Esophagus muscularis mucosa (tissue), 4 donors: ENCODE results near the gene MTCL1. TPM values are rescaled to one million over a fixed set of nuclear protein-coding genes. Genes with fewer than 3 reads are reported as not detected.

ENCODE experiments used
- DNase-seq: peaks from one replicate; pipeline ENCODE4 v3.0.0-alpha.2; 2017; ENCODE audit errors: extremely low spot score
- H3K27ac ChIP-seq, 4 donors: fragments of 200-600 bp; sonication (generic); replicated peaks in 1 of 4; 1 replicate in 3 of 4; 2 replicates in 1 of 4; pipeline ENCODE4 v1.5.1; 2016 to 2019; ENCODE audit warnings: mild to moderate bottlenecking in 1 of 4
- H3K27me3 ChIP-seq, 4 donors: fragments of 200-600 bp; sonication (generic); one replicate each; pipeline versions ENCODE4 v1.5.1 to v1.6.0; 2016 to 2019
- H3K36me3 ChIP-seq, 4 donors: fragments of 200-600 bp; sonication (generic); one replicate each; pipeline ENCODE4 v1.5.1; 2016 to 2019
- H3K4me1 ChIP-seq, 4 donors: fragments of 200-600 bp; sonication (generic); one replicate each; pipeline ENCODE4 v1.5.1; 2016 to 2019
- H3K4me3 ChIP-seq, 4 donors: fragments of 200-600 bp; sonication (generic); 1 replicate in 2 of 4; 2 replicates in 2 of 4; pipeline ENCODE4 v1.5.1; 2016 to 2019; ENCODE audit warnings: mild to moderate bottlenecking in 4 of 4, moderate library complexity in 1 of 4
- H3K9me3 ChIP-seq, 4 donors: fragments of 200-600 bp; sonication (generic); 1 replicate in 3 of 4; 2 replicates in 1 of 4; pipeline ENCODE4 v1.5.1; 2016 to 2019
- EP300 ChIP-seq: sonication (generic); formaldehyde crosslinking; IDR thresholded peaks from one replicate; pipeline ENCODE4 v1.6.1; 2017; ENCODE audit warnings: antibody characterized with exemption
- POLR2A ChIP-seq: fragments of 450-650 bp; IDR thresholded peaks from one replicate; pipeline ENCODE4 v1.6.1; 2017; ENCODE audit warnings: antibody characterized with exemption, moderate library complexity, mild to moderate bottlenecking, low read depth
- POLR2AphosphoS5 ChIP-seq, 2 donors: sonication (generic); formaldehyde crosslinking; IDR thresholded peaks; one replicate each; pipeline ENCODE4 v1.6.1; 2017; ENCODE audit warnings: antibody characterized with exemption in 2 of 2
- WGBS: methylation state at CpG from one replicate; pipeline ENCODE4 v1.1.5; 2018; 5-methylcytosine and 5-hydroxymethylcytosine counted together
- intact Hi-C: fragments of 100-400 bp; cut with DNase I; formaldehyde crosslinking; loops from one replicate; pipeline ENCODE4 v1.15.1; 2023
- total RNA-seq, 4 donors: library from RNA; depleted of rRNA; stranded (reverse); fragments of >200 nt; gene quantifications; one replicate each; pipeline versions ENCODE4 v1.1.0 to v1.2.1, GENCODE V29; 2016
- TF ChIP-seq, protein P1 (sequence below), 3 experiments: fragments of 200-600 bp in 2 of 3; fragments of 450-650 bp in 1 of 3; sonication (generic) in 2 of 3; IDR thresholded peaks; one replicate each; pipeline ENCODE4 v1.5.1; 2017 to 2019; ENCODE audit warnings: antibody characterized with exemption in 3 of 3, mild to moderate bottlenecking in 2 of 3, moderate library complexity in 1 of 3

MTCL1 gene
- total RNA-seq, 4 donors from 2014 or later: 32.3 to 48.0 (median 38.6) TPM

DNA sequence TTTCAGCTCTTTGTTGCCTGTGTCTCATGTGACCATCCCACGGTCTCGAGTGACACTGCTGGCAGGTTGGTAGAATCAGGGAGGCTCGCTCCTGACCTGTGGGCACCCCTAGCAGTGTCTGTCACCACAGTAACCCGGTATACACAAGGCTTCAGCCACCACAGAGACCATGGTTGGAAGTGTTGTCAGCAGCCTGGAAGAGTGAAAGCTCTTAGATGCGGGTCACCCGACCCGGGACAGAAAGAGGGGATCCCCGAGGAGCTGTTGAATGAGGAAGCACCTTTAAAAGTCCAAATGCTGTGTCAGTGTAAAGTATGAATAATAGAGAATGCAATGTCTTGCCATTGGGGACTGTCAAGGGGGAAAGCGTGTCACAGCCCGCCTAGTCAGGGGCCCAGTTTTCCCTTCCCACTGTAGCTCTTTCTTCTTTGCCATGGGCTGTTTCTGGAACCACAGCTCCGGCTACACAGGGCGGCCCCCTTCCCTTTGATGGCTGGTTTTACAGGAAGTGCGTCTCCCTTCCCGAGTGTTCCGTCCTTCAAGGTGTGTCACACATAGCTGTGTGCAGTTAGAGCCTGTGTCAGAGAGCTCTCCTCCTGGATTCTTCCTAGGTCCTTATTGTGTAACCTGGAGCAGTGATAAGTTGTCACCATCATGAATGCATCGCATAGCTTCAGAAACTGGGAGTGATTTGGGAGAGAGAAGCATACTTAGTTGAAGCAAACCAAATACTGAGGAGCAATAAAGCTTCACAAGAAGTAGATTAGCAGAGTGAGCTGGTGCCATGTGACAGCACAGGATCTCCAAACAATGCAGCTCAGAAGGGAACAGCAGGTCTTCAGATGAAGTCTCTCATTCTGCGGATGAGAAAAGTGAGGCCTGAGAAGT, 81.4 kb downstream of the MTCL1 start:
- no peaks in the 10 kb centered on the region for H3K9me3 ChIP-seq
- DNase-seq: no peak
- no peaks in the 10 kb centered on the region for H3K27me3 ChIP-seq
- no peak overlapping the region for H3K4me3 ChIP-seq
- H3K27ac ChIP-seq: no peak overlapping the region
- WGBS: 81% methylated on average over 16 of the region's 17 CpGs
- TF ChIP-seq POLR2A (no peak), POLR2AphosphoS5 (IDR thresholded peaks at IDR 0.05) (no peak), EP300 (no peak)
- TF ChIP-seq, protein P1, sequence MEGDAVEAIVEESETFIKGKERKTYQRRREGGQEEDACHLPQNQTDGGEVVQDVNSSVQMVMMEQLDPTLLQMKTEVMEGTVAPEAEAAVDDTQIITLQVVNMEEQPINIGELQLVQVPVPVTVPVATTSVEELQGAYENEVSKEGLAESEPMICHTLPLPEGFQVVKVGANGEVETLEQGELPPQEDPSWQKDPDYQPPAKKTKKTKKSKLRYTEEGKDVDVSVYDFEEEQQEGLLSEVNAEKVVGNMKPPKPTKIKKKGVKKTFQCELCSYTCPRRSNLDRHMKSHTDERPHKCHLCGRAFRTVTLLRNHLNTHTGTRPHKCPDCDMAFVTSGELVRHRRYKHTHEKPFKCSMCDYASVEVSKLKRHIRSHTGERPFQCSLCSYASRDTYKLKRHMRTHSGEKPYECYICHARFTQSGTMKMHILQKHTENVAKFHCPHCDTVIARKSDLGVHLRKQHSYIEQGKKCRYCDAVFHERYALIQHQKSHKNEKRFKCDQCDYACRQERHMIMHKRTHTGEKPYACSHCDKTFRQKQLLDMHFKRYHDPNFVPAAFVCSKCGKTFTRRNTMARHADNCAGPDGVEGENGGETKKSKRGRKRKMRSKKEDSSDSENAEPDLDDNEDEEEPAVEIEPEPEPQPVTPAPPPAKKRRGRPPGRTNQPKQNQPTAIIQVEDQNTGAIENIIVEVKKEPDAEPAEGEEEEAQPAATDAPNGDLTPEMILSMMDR (IDR thresholded peaks at IDR 0.05): no peak
- intact Hi-C loops: no loop called here
- peaks cover 0 to 17% (median 2%) of the 10 kb centered on the region in 4 donors for H3K4me1 ChIP-seq
- H3K36me3 ChIP-seq: peaks cover 5 to 57% (median 28%) of the 10 kb centered on the region in 4 donors

DNA sequence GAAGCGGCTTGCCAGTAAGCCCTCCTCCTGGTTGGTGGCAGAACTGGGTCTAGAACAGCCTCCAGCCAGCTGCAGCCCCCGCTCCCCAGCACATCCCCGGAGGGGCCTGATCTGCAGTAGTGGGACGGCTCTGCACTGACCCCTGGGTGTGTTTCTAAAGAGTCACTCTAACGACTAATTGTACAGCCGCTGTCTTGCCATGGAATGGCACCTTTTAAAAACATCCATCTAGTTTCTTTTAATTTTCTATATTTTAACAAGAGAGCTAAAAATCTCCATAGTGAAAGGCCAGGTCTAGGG, 82.0 kb downstream of the MTCL1 start:
- Histone ChIP-seq H3K27ac (no peak overlapping the region), H3K4me1 (peaks cover 0 to 23% (median 2%) of the 10 kb centered on the region in 4 donors), H3K9me3 (no peaks in the 10 kb centered on the region), H3K27me3 (no peaks in the 10 kb centered on the region), H3K36me3 (peaks cover 5 to 56% (median 27%) of the 10 kb centered on the region in 4 donors), H3K4me3 (no peak overlapping the region)
- DNase-seq: no peak
- WGBS: 89% methylated on average over 6 of the region's 6 CpGs
- intact Hi-C loops: no loop called here
- TF ChIP-seq, protein P1 (IDR thresholded peaks at IDR 0.05): no peak
- no peak for TF ChIP-seq POLR2AphosphoS5 (IDR thresholded peaks at IDR 0.05)
- no peak for TF ChIP-seq EP300
- TF ChIP-seq POLR2A: no peak

DNA sequence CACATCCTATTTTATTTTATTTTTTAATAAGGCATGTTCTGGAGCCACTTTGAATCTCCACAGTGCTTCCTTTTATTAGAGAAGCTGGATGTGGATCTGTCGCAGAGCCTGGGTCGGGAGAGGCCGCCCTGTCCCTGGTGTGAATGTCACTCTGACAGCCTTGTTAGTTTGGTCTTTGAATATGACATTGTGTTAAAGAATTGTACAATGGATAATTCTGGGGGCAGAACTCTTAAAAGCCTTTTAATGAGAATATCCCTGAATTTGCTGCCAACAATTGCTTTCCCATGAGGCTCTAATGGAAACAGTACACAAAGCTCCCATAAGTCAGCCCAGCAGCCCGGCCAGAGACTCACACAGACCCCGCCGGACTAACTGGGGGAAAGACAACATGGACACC, 82.4 kb downstream of the MTCL1 start:
- no peak for TF ChIP-seq POLR2A
- TF ChIP-seq EP300: no peak
- TF ChIP-seq POLR2AphosphoS5 (IDR thresholded peaks at IDR 0.05): no peak
- TF ChIP-seq, protein P1 (IDR thresholded peaks at IDR 0.05): no peak
- no peak for DNase-seq
- H3K27ac ChIP-seq: no peak overlapping the region
- peaks cover 0 to 28% (median 4%) of the 10 kb centered on the region in 4 donors for H3K4me1 ChIP-seq
- H3K36me3 ChIP-seq: peaks cover 5 to 51% (median 27%) of the 10 kb centered on the region in 4 donors
- no peaks in the 10 kb centered on the region for H3K9me3 ChIP-seq
- H3K4me3 ChIP-seq: no peak overlapping the region
- H3K27me3 ChIP-seq: no peaks in the 10 kb centered on the region
- 89% methylated on average over 6 of the region's 6 CpGs for WGBS
- intact Hi-C loops: no loop called here

DNA sequence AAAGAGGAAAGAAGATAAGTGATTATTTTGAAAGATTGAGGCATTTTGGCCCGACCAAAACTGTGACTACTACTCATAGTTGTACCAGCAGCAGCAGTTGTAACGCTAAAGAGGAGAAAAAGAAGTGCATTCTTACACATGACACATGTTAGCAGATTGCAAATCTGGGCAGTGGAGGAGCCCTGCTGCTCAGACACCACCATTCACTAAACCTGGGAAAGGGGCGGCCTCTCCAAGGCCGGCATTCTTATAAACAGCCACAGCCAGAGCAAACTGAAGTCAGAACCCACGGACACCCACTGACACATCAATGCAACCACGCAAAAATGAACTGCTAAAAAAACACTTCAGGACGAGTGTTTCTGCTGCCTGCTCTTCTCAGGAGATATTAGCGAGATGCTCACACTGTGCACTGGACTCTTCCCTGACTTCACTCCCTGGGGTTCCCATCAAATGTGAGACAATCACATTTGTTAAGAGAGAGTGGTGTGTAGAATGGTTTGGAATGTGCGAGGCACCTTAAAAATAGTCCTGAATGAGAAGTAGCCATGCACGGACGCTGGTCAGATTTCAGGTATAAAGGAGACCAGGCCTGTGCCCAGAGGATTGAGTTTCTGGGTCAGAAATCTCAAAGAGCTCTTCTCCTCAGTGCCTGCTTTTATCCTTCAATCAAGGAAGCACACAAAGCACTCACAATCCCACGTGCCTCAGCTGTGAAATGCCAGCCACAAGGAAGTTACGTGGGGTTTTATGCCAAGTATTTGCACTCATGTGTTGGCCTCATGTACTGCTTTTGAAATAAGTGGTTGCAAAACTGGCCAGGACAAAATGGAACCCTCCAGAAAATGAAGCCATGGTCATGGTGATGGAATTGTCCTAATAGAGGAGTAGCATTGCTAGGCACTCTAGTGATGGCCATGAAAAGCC, 83.4 kb downstream of the MTCL1 start:
- TF ChIP-seq POLR2AphosphoS5 (IDR thresholded peaks at IDR 0.05): peak in 1 of 2 donors; percentile 20
- TF ChIP-seq EP300: no peak
- TF ChIP-seq, protein P1 (IDR thresholded peaks at IDR 0.05): no peak
- intact Hi-C loops: no loop called here
- no peaks in the 10 kb centered on the region for H3K27me3 ChIP-seq
- peaks cover 0 to 38% (median 9%) of the 10 kb centered on the region in 4 donors for H3K4me1 ChIP-seq
- no peak for DNase-seq
- H3K36me3 ChIP-seq: peaks cover 5 to 43% (median 24%) of the 10 kb centered on the region in 4 donors
- H3K27ac ChIP-seq: no peak overlapping the region
- no peaks in the 10 kb centered on the region for H3K9me3 ChIP-seq
- 85% methylated on average over 13 of the region's 13 CpGs for WGBS
- H3K4me3 ChIP-seq: no peak overlapping the region
